LNCAP (cell line): ENCODE results near the gene CALCR.

Experiments used
- CTCF ChIP-seq: fragments of 450-650 bp; IDR thresholded peaks from 2 replicates; pipeline ENCODE4 v1.5.1; 2017; ENCODE audit warnings: mild to moderate bottlenecking

Gene CALCR

GRCh38 chr7:93427107-93427506 is 147.4 kb downstream of the CALCR start:
- TF ChIP-seq CTCF: no peak

- TF ChIP-seq CTCF: no peak
These were observed 148.3 kb downstream of the CALCR start for GRCh38 chr7:93426155-93426696.

GRCh38 chr7:93414574-93414973 is 159.9 kb downstream of the CALCR start:
- no peak for TF ChIP-seq CTCF

- TF ChIP-seq CTCF: no peak
These were observed 165.2 kb downstream of the CALCR start for GRCh38 chr7:93409324-93409723.

GRCh38 chr7:93407239-93407638 is 167.3 kb downstream of the CALCR start:
- no peak for TF ChIP-seq CTCF

GRCh38 chr7:93402944-93403343 is 171.6 kb downstream of the CALCR start:
- TF ChIP-seq CTCF: no peak

GRCh38 chr7:93399642-93400041 is 174.9 kb downstream of the CALCR start:
- no peak for TF ChIP-seq CTCF

GRCh38 chr7:93392984-93393383 is 181.5 kb downstream of the CALCR start:
- TF ChIP-seq CTCF: no peak
